ES-I3 (cell line): Measurements from ENCODE around the gene SLITRK2.

ENCODE experiments used
- H3K36me3 ChIP-seq: 2 replicates; pipeline ENCODE4 v1.6.1; 2013; ENCODE audit warnings: mild to moderate bottlenecking, low read length, control low read depth, moderate library complexity; ENCODE audit not compliant: insufficient read depth
- H3K4me1 ChIP-seq: 2 replicates; pipeline ENCODE4 v1.6.1; 2013; ENCODE audit warnings: mild to moderate bottlenecking, control low read depth, low read length; ENCODE audit not compliant: insufficient read depth
- H3K9ac ChIP-seq: 2 replicates; pipeline ENCODE4 v1.6.1; 2013; ENCODE audit warnings: low read depth, mild to moderate bottlenecking, low read length, moderate library complexity
- H3K9me3 ChIP-seq: 2 replicates; pipeline ENCODE4 v1.6.1; 2013; ENCODE audit warnings: mild to moderate bottlenecking, low read length, moderate library complexity; ENCODE audit not compliant: control insufficient read depth, insufficient read depth

The SLITRK2 gene

GRCh38 chrX:145817331-145818185 is at the start of gene SLITRK2:
Gene SLITRK2, plus strand, starts transcription at chrX:145817829. Its CDS starts 4,597 bp downstream, at chrX:145822426.
- H3K36me3 ChIP-seq: no peaks in the 10 kb centered on the region
- H3K9ac ChIP-seq: peak within 1 kb of the TSS; percentile 58
- peaks cover 4% of the 10 kb centered on the region; the same call in 1 of the 2 replicates for H3K4me1 ChIP-seq
- no peaks in the 10 kb centered on the region for H3K9me3 ChIP-seq

GRCh38 chrX:145773006-145773405 is 44.6 kb upstream of the SLITRK2 start:
- H3K9me3 ChIP-seq: no peaks in the 10 kb centered on the region; the same call in 1 of the 2 replicates

GRCh38 chrX:145792281-145792680 is 25.3 kb upstream of the SLITRK2 start:
- Histone ChIP-seq H3K9me3 (no peaks in the 10 kb centered on the region), H3K9ac (no peak overlapping the region), H3K36me3 (no peaks in the 10 kb centered on the region; the same call in 1 of the 2 replicates), H3K4me1 (no peaks in the 10 kb centered on the region)

More at GRCh38 chrX:145773006-145773405, 44.6 kb upstream of the SLITRK2 start:
- Histone ChIP-seq H3K36me3 (no peaks in the 10 kb centered on the region), H3K4me1 (no peaks in the 10 kb centered on the region), H3K9ac (no peak overlapping the region)

- no peaks in the 10 kb centered on the region; the same call in 1 of the 2 replicates for H3K9me3 ChIP-seq
- H3K4me1 ChIP-seq: peaks cover 3% of the 10 kb centered on the region; the same call in 1 of the 2 replicates
Measured at GRCh38 chrX:145803508-145803907, 14.1 kb upstream of the SLITRK2 start.

GRCh38 chrX:145813081-145813480 is 4.5 kb upstream of the SLITRK2 start:
- Histone ChIP-seq H3K4me1 (no peaks in the 10 kb centered on the region), H3K9me3 (no peaks in the 10 kb centered on the region), H3K9ac (no peak overlapping the region), H3K36me3 (no peaks in the 10 kb centered on the region)

More at GRCh38 chrX:145803508-145803907, 14.1 kb upstream of the SLITRK2 start:
- Histone ChIP-seq H3K36me3 (no peaks in the 10 kb centered on the region), H3K9ac (no peak overlapping the region)

- H3K4me1 ChIP-seq: peaks cover 4% of the 10 kb centered on the region; the same call in 1 of the 2 replicates
- H3K36me3 ChIP-seq: no peaks in the 10 kb centered on the region
- no peaks in the 10 kb centered on the region for H3K9me3 ChIP-seq
- peak overlapping the region; percentile 52; the same call in 1 of the 2 replicates for H3K9ac ChIP-seq
Measured at GRCh38 chrX:145816601-145817315, 871 bp upstream of the SLITRK2 start.

- Histone ChIP-seq H3K4me1 (peaks cover 4% of the 10 kb centered on the region; the same call in 1 of the 2 replicates), H3K36me3 (no peaks in the 10 kb centered on the region), H3K9me3 (no peaks in the 10 kb centered on the region), H3K9ac (peak overlapping the region; percentile 58)
Measured at GRCh38 chrX:145818186-145819113, 821 bp downstream of the SLITRK2 start.

GRCh38 chrX:145820825-145821224 is 3.2 kb downstream of the SLITRK2 start:
- Histone ChIP-seq H3K9me3 (no peaks in the 10 kb centered on the region), H3K4me1 (peaks cover 4% of the 10 kb centered on the region; the same call in 1 of the 2 replicates), H3K36me3 (no peaks in the 10 kb centered on the region), H3K9ac (no peak overlapping the region)

- H3K9me3 ChIP-seq: no peaks in the 10 kb centered on the region
- peak overlapping the region; percentile 47; the same call in 1 of the 2 replicates for H3K9ac ChIP-seq
- no peaks in the 10 kb centered on the region for H3K36me3 ChIP-seq
- peaks cover 4% of the 10 kb centered on the region; the same call in 1 of the 2 replicates for H3K4me1 ChIP-seq
Measured at GRCh38 chrX:145821291-145821897, 3.8 kb downstream of the SLITRK2 start.

- Histone ChIP-seq H3K4me1 (peaks cover 4% of the 10 kb centered on the region; the same call in 1 of the 2 replicates), H3K9me3 (no peaks in the 10 kb centered on the region), H3K9ac (peak overlapping the region; percentile 47; the same call in 1 of the 2 replicates), H3K36me3 (no peaks in the 10 kb centered on the region)
Measured at GRCh38 chrX:145821898-145822571, 4.4 kb downstream of the SLITRK2 start.

- Histone ChIP-seq H3K9me3 (no peaks in the 10 kb centered on the region), H3K4me1 (peaks cover 4% of the 10 kb centered on the region; the same call in 1 of the 2 replicates), H3K9ac (no peak overlapping the region), H3K36me3 (no peaks in the 10 kb centered on the region)
Measured at GRCh38 chrX:145823132-145823531, 5.5 kb downstream of the SLITRK2 start.

- Histone ChIP-seq H3K36me3 (no peaks in the 10 kb centered on the region), H3K9me3 (no peaks in the 10 kb centered on the region), H3K9ac (no peak overlapping the region), H3K4me1 (no peaks in the 10 kb centered on the region)
Measured at GRCh38 chrX:145825896-145826295, 8.3 kb downstream of the SLITRK2 start.

GRCh38 chrX:145826466-145826865 is 8.8 kb downstream of the SLITRK2 start:
- H3K9ac ChIP-seq: no peak overlapping the region
- no peaks in the 10 kb centered on the region for H3K9me3 ChIP-seq
- no peaks in the 10 kb centered on the region for H3K36me3 ChIP-seq
- no peaks in the 10 kb centered on the region for H3K4me1 ChIP-seq
